Thymus (tissue), 11 donors: ENCODE measurements around the gene NTRK1. TPM values are rescaled to one million over a fixed set of nuclear protein-coding genes. Genes with fewer than 3 reads are reported as not detected.
A peak's percentile ranks its signal among the peaks of the same experiment; 100 is the strongest.

Experiments used
- DNase-seq, 9 donors: peaks; one replicate each; pipeline ENCODE4 v3.0.0-alpha.2; 2013; ENCODE audit warnings: low spot score in 9 of 9, low read depth in 6 of 9, missing footprints in 1 of 9
- H3K27ac ChIP-seq, 2 donors: one replicate each; pipeline ENCODE4 v1.5.1; 2013; ENCODE audit warnings: control low read depth in 1 of 2, low read depth in 1 of 2, low read length in 1 of 2, mild to moderate bottlenecking in 1 of 2, moderate library complexity in 1 of 2
- H3K27me3 ChIP-seq, 2 donors: one replicate each; pipeline ENCODE4 v1.5.1; 2013; ENCODE audit warnings: low read length in 1 of 2; ENCODE audit not compliant: control insufficient read depth in 2 of 2, insufficient read depth in 1 of 2
- H3K36me3 ChIP-seq, 2 donors: one replicate each; pipeline ENCODE4 v1.5.1; 2013; ENCODE audit warnings: low read length in 1 of 2, mild to moderate bottlenecking in 1 of 2, moderate library complexity in 1 of 2; ENCODE audit not compliant: control insufficient read depth in 2 of 2, insufficient read depth in 2 of 2
- H3K4me1 ChIP-seq, 2 donors: one replicate each; pipeline ENCODE4 v1.5.1; 2013; ENCODE audit warnings: low read length in 2 of 2; ENCODE audit not compliant: control insufficient read depth in 2 of 2, insufficient read depth in 2 of 2
- H3K4me3 ChIP-seq, 2 donors: one replicate each; pipeline ENCODE4 v1.5.1; 2013; ENCODE audit warnings: low read length in 2 of 2, control low read depth in 1 of 2, mild to moderate bottlenecking in 1 of 2
- H3K9me3 ChIP-seq, 2 donors: one replicate each; pipeline ENCODE4 v1.5.1; 2013; ENCODE audit warnings: low read length in 1 of 2, mild to moderate bottlenecking in 1 of 2; ENCODE audit not compliant: control insufficient read depth in 2 of 2, insufficient read depth in 1 of 2
- WGBS: extraction: QIAGEN DNeasy Blood & Tissue Kit; methylation state at CpG from one replicate; pipeline ENCODE4 v1.1.7; 2013; 5-methylcytosine and 5-hydroxymethylcytosine counted together
- polyA plus RNA-seq: library from polyadenylated mRNA; stranded (reverse); fragments of 200-250 nt; gene quantifications from one replicate; pipeline ENCODE4 v1.2.3, GENCODE V29; 2013
- total RNA-seq: library from RNA; stranded (reverse); fragments of 120-200 nt; gene quantifications from one replicate; pipeline ENCODE4 v1.2.4, GENCODE V29; 2013
- donor health status: healthy.

Gene NTRK1
- total and polyA plus RNA-seq, 2 donors: 1.6 to 3.1 TPM

- peaks cover 0 to 18% of the 10 kb centered on the region in 2 donors for H3K4me1 ChIP-seq
- H3K27ac ChIP-seq: no peak overlapping the region
- H3K27me3 ChIP-seq: peaks cover 8 to 9% of the 10 kb centered on the region in 2 donors
- H3K4me3 ChIP-seq: no peak overlapping the region
- WGBS: 74% methylated on average over 18 of the region's 18 CpGs
- no peaks in the 10 kb centered on the region for H3K36me3 ChIP-seq
- peak in 4 of 9 donors; percentile 19 to 59 (median 46) for DNase-seq
- H3K9me3 ChIP-seq: peaks cover 0 to 5% of the 10 kb centered on the region in 2 donors
Observed at GRCh38 chr1:156910309-156910782, 49.7 kb downstream of the NTRK1 start.

- Histone ChIP-seq H3K36me3 (no peaks in the 10 kb centered on the region), H3K4me3 (no peak overlapping the region), H3K4me1 (peaks cover 0 to 18% of the 10 kb centered on the region in 2 donors), H3K27ac (no peak overlapping the region), H3K9me3 (no peaks in the 10 kb centered on the region), H3K27me3 (peaks cover 8 to 11% of the 10 kb centered on the region in 2 donors)
- WGBS: 67% methylated on average over 6 of the region's 6 CpGs
- no peak for DNase-seq
Observed at GRCh38 chr1:156911577-156912298, 51.1 kb downstream of the NTRK1 start.

- Histone ChIP-seq H3K4me3 (no peak overlapping the region), H3K9me3 (no peaks in the 10 kb centered on the region), H3K27me3 (peaks cover 8 to 9% of the 10 kb centered on the region in 2 donors), H3K36me3 (no peaks in the 10 kb centered on the region), H3K4me1 (peaks cover 0 to 18% of the 10 kb centered on the region in 2 donors), H3K27ac (no peak overlapping the region)
- no peak for DNase-seq
- WGBS: 90% methylated on average over 2 of the region's 2 CpGs
Observed at GRCh38 chr1:156912310-156912709, 51.6 kb downstream of the NTRK1 start.

GRCh38 chr1:156912861-156913808, 52.5 kb downstream of the NTRK1 start:
- H3K27ac ChIP-seq: no peak overlapping the region
- H3K4me1 ChIP-seq: peaks cover 0 to 18% of the 10 kb centered on the region in 2 donors
- H3K9me3 ChIP-seq: peaks cover 0 to 2% of the 10 kb centered on the region in 2 donors
- WGBS: 55% methylated on average over 24 of the region's 24 CpGs
- H3K4me3 ChIP-seq: no peak overlapping the region
- peaks cover 8 to 13% of the 10 kb centered on the region in 2 donors for H3K27me3 ChIP-seq
- DNase-seq: no peak
- no peaks in the 10 kb centered on the region for H3K36me3 ChIP-seq

- 86% methylated on average over 13 of the region's 13 CpGs for WGBS
- Histone ChIP-seq H3K27ac (no peak overlapping the region), H3K4me1 (peaks cover 0 to 18% of the 10 kb centered on the region in 2 donors), H3K9me3 (peaks cover 0 to 2% of the 10 kb centered on the region in 2 donors), H3K36me3 (no peaks in the 10 kb centered on the region), H3K27me3 (peaks cover 10 to 15% of the 10 kb centered on the region in 2 donors), H3K4me3 (no peak overlapping the region)
- DNase-seq: no peak
Observed at GRCh38 chr1:156913809-156914387, 53.2 kb downstream of the NTRK1 start.

GRCh38 chr1:156914440-156914856, 53.8 kb downstream of the NTRK1 start:
- H3K36me3 ChIP-seq: no peaks in the 10 kb centered on the region
- no peak overlapping the region for H3K4me3 ChIP-seq

GRCh38 chr1:156920233-156921052, 59.8 kb downstream of the NTRK1 start, which contains the start of gene LRRC71:
Gene LRRC71, plus strand, starts transcription at chr1:156920632. Its CDS starts 172 bp downstream, at chr1:156920804.
- no peaks in the 10 kb centered on the region for H3K36me3 ChIP-seq
- peaks cover 54 to 74% of the 10 kb centered on the region in 2 donors for H3K27me3 ChIP-seq
- H3K9me3 ChIP-seq: peaks cover 0 to 2% of the 10 kb centered on the region in 2 donors
- WGBS: 14% methylated on average over 71 of the region's 71 CpGs
- peak in 8 of 9 donors; percentile 30 to 73 (median 42) for DNase-seq
- no peak within 1 kb of the TSS for H3K4me3 ChIP-seq
- no peak within 1 kb of the TSS for H3K27ac ChIP-seq
- peaks cover 0 to 7% of the 10 kb centered on the region in 2 donors for H3K4me1 ChIP-seq

More at GRCh38 chr1:156914440-156914856, 53.8 kb downstream of the NTRK1 start:
- peaks cover 0 to 2% of the 10 kb centered on the region in 2 donors for H3K9me3 ChIP-seq
- H3K27me3 ChIP-seq: peaks cover 12 to 21% of the 10 kb centered on the region in 2 donors
- DNase-seq: no peak
- no peak overlapping the region for H3K27ac ChIP-seq
- 96% methylated on average over 9 of the region's 9 CpGs for WGBS
- H3K4me1 ChIP-seq: peaks cover 0 to 18% of the 10 kb centered on the region in 2 donors

GRCh38 chr1:156921053-156921529, 60.4 kb downstream of the NTRK1 start:
- Histone ChIP-seq H3K4me3 (no peak overlapping the region), H3K27me3 (peaks cover 59 to 78% of the 10 kb centered on the region in 2 donors), H3K27ac (no peak overlapping the region), H3K36me3 (no peaks in the 10 kb centered on the region), H3K9me3 (peaks cover 0 to 2% of the 10 kb centered on the region in 2 donors), H3K4me1 (peaks cover 0 to 7% of the 10 kb centered on the region in 2 donors)
- no peak for DNase-seq
- WGBS: 72% methylated on average over 7 of the region's 7 CpGs
